Heart right ventricle (tissue), 16 donors: Measurements from ENCODE around the gene NDUFAB1. TPM values are rescaled to one million over a fixed set of nuclear protein-coding genes. Genes with fewer than 3 reads are reported as not detected.

Experiments
- ATAC-seq, 8 donors: fragments of 200-7000 bp; cut with Tn5 transposase; one replicate each; pipeline ENCODE4 v1.9.1; 2020; ENCODE audit warnings: mild to moderate bottlenecking in 8 of 8, moderate library complexity in 8 of 8, moderate number of reproducible peaks in 1 of 8
- DNase-seq, 2 donors: peaks; one replicate each; pipeline ENCODE4 v3.0.0-alpha.2; 2020
- H3K27ac ChIP-seq, 10 donors: fragments of 200-600 bp; sonication (generic) in 2 of 10; one replicate each; pipeline versions ENCODE4 v1.5.0 to v1.8.0; 2020 to 2022; ENCODE audit warnings: mild to moderate bottlenecking in 3 of 10
- H3K27me3 ChIP-seq, 7 donors: fragments of 200-600 bp; one replicate each; pipeline ENCODE4 v1.8.0; 2021 to 2022; ENCODE audit warnings: mild to moderate bottlenecking in 2 of 7
- H3K36me3 ChIP-seq, 9 donors: fragments of 200-600 bp; sonication (generic) in 1 of 9; one replicate each; pipeline versions ENCODE4 v1.5.0 to v1.8.0; 2020 to 2022; ENCODE audit warnings: mild to moderate bottlenecking in 2 of 9
- H3K4me1 ChIP-seq, 9 donors: fragments of 200-600 bp; sonication (generic) in 1 of 9; one replicate each; pipeline versions ENCODE4 v1.5.0 to v1.8.0; 2020 to 2022; ENCODE audit warnings: mild to moderate bottlenecking in 4 of 9
- H3K4me3 ChIP-seq, 10 donors: fragments of 200-600 bp; sonication (generic) in 2 of 10; one replicate each; pipeline versions ENCODE4 v1.5.0 to v1.8.0; 2020 to 2022; ENCODE audit warnings: mild to moderate bottlenecking in 7 of 10, moderate library complexity in 2 of 10
- H3K9me3 ChIP-seq, 11 donors: fragments of 200-600 bp in 10 of 11; sonication (generic) in 2 of 11; one replicate each; pipeline versions ENCODE4 v1.5.0 to v1.8.0; 2013 to 2022; ENCODE audit warnings: mild to moderate bottlenecking in 2 of 11, control low read depth in 1 of 11, moderate library complexity in 1 of 11
- CTCF ChIP-seq, 9 donors: fragments of 200-600 bp; sonication (generic) in 2 of 9; IDR thresholded peaks; one replicate each; pipeline versions ENCODE4 v1.5.0 to v1.8.0; 2021 to 2022; ENCODE audit warnings: antibody characterized with exemption in 9 of 9, mild to moderate bottlenecking in 5 of 9, moderate library complexity in 1 of 9
- WGBS, 2 donors: extraction: QIAGEN DNeasy Blood & Tissue Kit; methylation state at CpG; one replicate each; pipeline ENCODE4 v1.1.7; 2013; ENCODE audit warnings: inconsistent platforms in 1 of 2; 5-methylcytosine and 5-hydroxymethylcytosine counted together
- intact Hi-C, 10 donors: fragments of 100-400 bp; cut with DNase I; formaldehyde crosslinking; loops; one replicate each; pipeline versions ENCODE4 v1.11.1 to v1.14.2; 2022
- polyA plus RNA-seq, 2 donors: library from polyadenylated mRNA; stranded (reverse); fragments of 200-250 nt; gene quantifications; one replicate each; pipeline ENCODE4 v1.2.3, GENCODE V29; 2013
- total RNA-seq, 10 donors: library from RNA; stranded (reverse); fragmentation: NEBNext Ultra II Directional in 3 of 10; extraction: Animal tissue kit (Norgen Biotek cat#: 25700) in 3 of 10; gene quantifications; one replicate each; pipeline versions ENCODE4 v1.2.1 to v1.2.4, GENCODE V29; 2021 to 2023
- donor health status: Arrhythmogenic right ventricular cardiomyopathy.
- donor health status: ischemic (EF 13 %, LVEDD 7.1; RV severe dilation, severe dysfunction).
- donor health status: healthy with polysubstance abuse.
- donor health status: DM: no; HTN: yes; CAD: no.
- donor health status: DM: no; HTN: no; CAD: no.
- donor health status: ischemic (EF 25% LVEDD 6.9; RV normal size, moderate dysfunction).
- donor health status: ischemic (EF 25% LVEDD 5.7; RV mildly dilated, moderate dysfunction).
- donor health status: healthy.
- donor health status: DM: yes; HTN: yes; CAD: no.
- donor health status: Ischemic cardiomyopathy.
- donor health status: ischemic (EF 35%, LVEDD 5.7; RV mildly dilated, moderate dysfunction).
- donor health status: nonischemic (EF 11% LVEDD 7.7; RV severe dilation, severe dysfunction).
- donor health status: DM: yes; HTN: yes; CAD: no.
- donor health status: PGD.
- donor health status: ischemic (EF 29% LVEDD 5.4; RV normal size, mild dysfunction).
- donor health status: nonischemic (EF 23%, LVEDD 6.1; RV moderate dilation, normal function).

NDUFAB1 gene
- total and polyA plus RNA-seq, 12 donors, result 211 to 592 (median 418) TPM

- intact Hi-C loops, result no loop called here
- H3K36me3 ChIP-seq, result peaks cover 0 to 100% (median 37%) of the 10 kb centered on the region in 9 donors
- WGBS, 2 donors, result 92 to 93% methylated on average over 5 of the region's 5 CpGs
Observed at GRCh38 chr16:23571895-23572294, 24.2 kb downstream of the NDUFAB1 start.

GRCh38 chr16:23570992-23571632 lies 25.0 kb downstream of the NDUFAB1 start:
- intact Hi-C loops, result no loop called here

More at GRCh38 chr16:23571895-23572294, 24.2 kb downstream of the NDUFAB1 start:
- no peaks in the 10 kb centered on the region for H3K9me3 ChIP-seq
- TF ChIP-seq CTCF (IDR thresholded peaks at IDR 0.05), result no peak
- H3K4me1 ChIP-seq, result peaks cover 0 to 11% (median 0%) of the 10 kb centered on the region in 9 donors
- no peak for DNase-seq
- no peak overlapping the region for H3K4me3 ChIP-seq
- H3K27ac ChIP-seq, result no peak overlapping the region
- H3K27me3 ChIP-seq, result no peaks in the 10 kb centered on the region
- no peak for ATAC-seq

GRCh38 chr16:23567602-23568001 lies 28.5 kb downstream of the NDUFAB1 start:
- H3K27ac ChIP-seq, result no peak overlapping the region
- no peak for TF ChIP-seq CTCF (IDR thresholded peaks at IDR 0.05)
- WGBS, 2 donors, result 87 to 89% methylated on average over 3 of the region's 3 CpGs

More at GRCh38 chr16:23570992-23571632, 25.0 kb downstream of the NDUFAB1 start:
- no peak overlapping the region for H3K27ac ChIP-seq
- no peak overlapping the region for H3K4me3 ChIP-seq
- TF ChIP-seq CTCF (IDR thresholded peaks at IDR 0.05), result no peak
- 83 to 85% methylated on average over 8 of the region's 8 CpGs for WGBS, 2 donors
- DNase-seq (no peak), ATAC-seq (no peak)
- no peaks in the 10 kb centered on the region for H3K27me3 ChIP-seq
- H3K9me3 ChIP-seq, result no peaks in the 10 kb centered on the region
- H3K36me3 ChIP-seq, result peaks cover 0 to 100% (median 45%) of the 10 kb centered on the region in 9 donors
- H3K4me1 ChIP-seq, result peaks cover 0 to 11% (median 0%) of the 10 kb centered on the region in 9 donors

DNA sequence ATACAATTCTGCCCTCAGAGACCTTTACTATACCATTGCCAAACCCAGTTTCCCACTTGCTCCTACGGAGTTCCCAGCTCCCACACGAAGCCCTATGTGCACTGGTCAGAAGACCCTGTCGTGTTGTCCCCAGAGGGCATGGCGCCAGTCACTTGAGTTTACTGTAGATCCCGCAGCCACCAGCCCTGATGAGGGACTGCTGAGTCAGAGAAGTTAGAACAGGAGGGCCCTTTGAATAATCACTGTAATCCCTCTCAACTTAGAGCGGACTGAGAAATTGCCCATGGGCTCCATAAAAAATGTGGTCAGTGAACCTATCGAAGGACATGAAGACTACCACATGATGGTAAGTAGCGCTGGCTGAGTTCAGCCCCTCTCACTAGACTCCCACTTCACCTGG lies 29.4 kb downstream of the NDUFAB1 start:
- Histone ChIP-seq H3K27me3 (no peaks in the 10 kb centered on the region), H3K36me3 (peaks cover 2 to 100% (median 69%) of the 10 kb centered on the region in 9 donors), H3K27ac (no peak overlapping the region), H3K4me3 (no peak overlapping the region), H3K9me3 (no peaks in the 10 kb centered on the region), H3K4me1 (peaks cover 6 to 21% (median 15%) of the 10 kb centered on the region in 9 donors)
- TF ChIP-seq CTCF (IDR thresholded peaks at IDR 0.05), result no peak
- ATAC-seq (no peak), DNase-seq (no peak)
- 93 to 94% methylated on average over 8 of the region's 8 CpGs for WGBS, 2 donors
- intact Hi-C loops, result no loop called here

More at GRCh38 chr16:23567602-23568001, 28.5 kb downstream of the NDUFAB1 start:
- H3K9me3 ChIP-seq, result no peaks in the 10 kb centered on the region
- H3K27me3 ChIP-seq, result no peaks in the 10 kb centered on the region
- intact Hi-C loops, result no loop called here
- no peak overlapping the region for H3K4me3 ChIP-seq
- peaks cover 2 to 100% (median 63%) of the 10 kb centered on the region in 9 donors for H3K36me3 ChIP-seq
- peaks cover 6 to 21% (median 15%) of the 10 kb centered on the region in 9 donors for H3K4me1 ChIP-seq
- no peak for DNase-seq
- ATAC-seq, result no peak
